ENCODE data around the gene PHOSPHO1.

The PHOSPHO1 gene

GRCh38 chr17:49216953-49217650 lies 13.5 kb downstream of the PHOSPHO1 start:
- H3K4me3 ChIP-seq (ENCODE audit: low read length), result no peak overlapping the region
- no peak for TF ChIP-seq CTCF (conservative IDR thresholded peaks at IDR 0.05; ENCODE audit: low read length)
- no peak for DNase-seq (ENCODE audit: low read depth)

GRCh38 chr17:49216482-49216881 lies 14.1 kb downstream of the PHOSPHO1 start:
- H3K4me3 ChIP-seq (ENCODE audit: low read length), result no peak overlapping the region

GRCh38 chr17:49214676-49215360 lies 15.8 kb downstream of the PHOSPHO1 start:
- TF ChIP-seq CTCF (conservative IDR thresholded peaks at IDR 0.05; ENCODE audit: low read length), result no peak
- no peak for DNase-seq (ENCODE audit: low read depth)
- no peak overlapping the region for H3K4me3 ChIP-seq (ENCODE audit: low read length)

More at GRCh38 chr17:49216482-49216881, 14.1 kb downstream of the PHOSPHO1 start:
- no peak for TF ChIP-seq CTCF (conservative IDR thresholded peaks at IDR 0.05; ENCODE audit: low read length)
- no peak for DNase-seq (ENCODE audit: low read depth)

- no peak overlapping the region for H3K4me3 ChIP-seq (ENCODE audit: low read length)
- no peak for TF ChIP-seq CTCF (conservative IDR thresholded peaks at IDR 0.05; ENCODE audit: low read length)
- no peak for DNase-seq (ENCODE audit: low read depth)
These were observed 16.7 kb downstream of the PHOSPHO1 start for GRCh38 chr17:49213847-49214246.

- no peak for TF ChIP-seq CTCF (conservative IDR thresholded peaks at IDR 0.05; ENCODE audit: low read length)
- no peak for DNase-seq (ENCODE audit: low read depth)
- no peak overlapping the region for H3K4me3 ChIP-seq (ENCODE audit: low read length)
These were observed 17.2 kb downstream of the PHOSPHO1 start for GRCh38 chr17:49213399-49213798.

GRCh38 chr17:49210158-49211029 lies 20.2 kb downstream of the PHOSPHO1 start, which contains the start of the genes ABI3 and GNGT2:
Gene ABI3, plus strand, starts transcription at chr17:49210707. Its CDS starts 18 bp downstream, at chr17:49210725.
Gene GNGT2, minus strand, starts transcription at chr17:49210574. Its CDS starts 3,152 bp downstream, at chr17:49207422.
- no peak for DNase-seq (ENCODE audit: low read depth)
- TF ChIP-seq CTCF (conservative IDR thresholded peaks at IDR 0.05; ENCODE audit: low read length), result no peak
- H3K4me3 ChIP-seq (ENCODE audit: low read length), result no peak within 1 kb of the TSS; the same call in 1 of the 2 replicates
